ENCODE measurements around the gene LMTK3.

Gene LMTK3

DNA sequence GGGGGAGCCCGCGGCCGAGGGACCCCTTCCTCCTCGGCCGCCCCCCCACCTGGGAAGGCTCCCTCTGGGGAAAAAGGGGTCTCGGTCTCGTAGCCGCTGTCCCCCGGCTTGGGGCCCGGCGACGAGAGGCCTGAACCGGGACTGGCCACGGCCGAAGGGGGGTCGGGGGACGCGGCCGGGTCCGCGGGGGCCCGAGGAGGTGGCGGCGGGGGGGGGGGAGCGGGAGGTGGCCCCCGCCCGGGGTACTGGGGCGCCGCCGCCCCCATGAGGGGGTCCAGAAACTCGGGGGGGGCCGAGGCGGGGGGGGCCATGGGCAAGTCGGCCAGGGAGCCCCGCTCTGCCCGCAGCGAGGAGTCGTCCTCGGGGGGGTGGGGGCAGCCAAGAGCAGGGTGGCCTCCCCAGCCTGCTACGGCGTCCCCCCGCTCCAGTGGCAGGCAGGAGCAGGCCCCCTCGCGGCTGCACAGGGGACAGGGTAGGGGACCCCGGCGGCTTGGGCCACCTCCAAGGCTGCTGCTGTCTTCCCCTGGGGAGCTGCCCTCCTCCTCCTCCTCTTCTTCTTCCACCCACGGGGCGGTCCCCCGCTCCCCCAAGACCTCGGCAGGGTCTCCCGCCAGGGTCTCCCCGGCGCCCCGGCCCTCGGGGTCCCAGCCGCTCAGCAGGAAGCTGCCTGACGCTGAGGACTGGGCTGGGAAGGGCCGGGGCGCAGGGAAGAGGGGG is 12.9 kb downstream of the LMTK3 start:
- TF ChIP-seq ZBTB7A (IDR thresholded peaks at IDR 0.05; ENCODE audit: low read depth) (no peak), TAF1 (IDR thresholded peaks at IDR 0.05; ENCODE audit: low read depth) (no peak), RAD21 (IDR thresholded peaks at IDR 0.05; ENCODE audit: low read depth) (no peak), TEAD4 (IDR thresholded peaks at IDR 0.05) (no peak), EP300 (IDR thresholded peaks at IDR 0.05; ENCODE audit: borderline replicate concordance) (no peak), FOXM1 (IDR thresholded peaks at IDR 0.05; ENCODE audit: borderline replicate concordance, low read depth) (no peak), EGR1 (IDR thresholded peaks at IDR 0.05) (no peak), NFIC (IDR thresholded peaks at IDR 0.05) (no peak), YY1 (IDR thresholded peaks at IDR 0.05; ENCODE audit: low read depth) (no peak), TCF12 (IDR thresholded peaks at IDR 0.05; ENCODE audit: low read depth) (no peak), CREB1 (IDR thresholded peaks at IDR 0.05; ENCODE audit: low read depth) (no peak), CEBPB (IDR thresholded peaks at IDR 0.05) (no peak)
- TF ChIP-seq, protein P1, sequence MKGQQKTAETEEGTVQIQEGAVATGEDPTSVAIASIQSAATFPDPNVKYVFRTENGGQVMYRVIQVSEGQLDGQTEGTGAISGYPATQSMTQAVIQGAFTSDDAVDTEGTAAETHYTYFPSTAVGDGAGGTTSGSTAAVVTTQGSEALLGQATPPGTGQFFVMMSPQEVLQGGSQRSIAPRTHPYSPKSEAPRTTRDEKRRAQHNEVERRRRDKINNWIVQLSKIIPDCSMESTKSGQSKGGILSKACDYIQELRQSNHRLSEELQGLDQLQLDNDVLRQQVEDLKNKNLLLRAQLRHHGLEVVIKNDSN (IDR thresholded peaks at IDR 0.05): no peak
- TF ChIP-seq, protein P2, sequence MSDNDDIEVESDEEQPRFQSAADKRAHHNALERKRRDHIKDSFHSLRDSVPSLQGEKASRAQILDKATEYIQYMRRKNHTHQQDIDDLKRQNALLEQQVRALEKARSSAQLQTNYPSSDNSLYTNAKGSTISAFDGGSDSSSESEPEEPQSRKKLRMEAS (IDR thresholded peaks at IDR 0.05): no peak
- TF ChIP-seq, protein P3, sequence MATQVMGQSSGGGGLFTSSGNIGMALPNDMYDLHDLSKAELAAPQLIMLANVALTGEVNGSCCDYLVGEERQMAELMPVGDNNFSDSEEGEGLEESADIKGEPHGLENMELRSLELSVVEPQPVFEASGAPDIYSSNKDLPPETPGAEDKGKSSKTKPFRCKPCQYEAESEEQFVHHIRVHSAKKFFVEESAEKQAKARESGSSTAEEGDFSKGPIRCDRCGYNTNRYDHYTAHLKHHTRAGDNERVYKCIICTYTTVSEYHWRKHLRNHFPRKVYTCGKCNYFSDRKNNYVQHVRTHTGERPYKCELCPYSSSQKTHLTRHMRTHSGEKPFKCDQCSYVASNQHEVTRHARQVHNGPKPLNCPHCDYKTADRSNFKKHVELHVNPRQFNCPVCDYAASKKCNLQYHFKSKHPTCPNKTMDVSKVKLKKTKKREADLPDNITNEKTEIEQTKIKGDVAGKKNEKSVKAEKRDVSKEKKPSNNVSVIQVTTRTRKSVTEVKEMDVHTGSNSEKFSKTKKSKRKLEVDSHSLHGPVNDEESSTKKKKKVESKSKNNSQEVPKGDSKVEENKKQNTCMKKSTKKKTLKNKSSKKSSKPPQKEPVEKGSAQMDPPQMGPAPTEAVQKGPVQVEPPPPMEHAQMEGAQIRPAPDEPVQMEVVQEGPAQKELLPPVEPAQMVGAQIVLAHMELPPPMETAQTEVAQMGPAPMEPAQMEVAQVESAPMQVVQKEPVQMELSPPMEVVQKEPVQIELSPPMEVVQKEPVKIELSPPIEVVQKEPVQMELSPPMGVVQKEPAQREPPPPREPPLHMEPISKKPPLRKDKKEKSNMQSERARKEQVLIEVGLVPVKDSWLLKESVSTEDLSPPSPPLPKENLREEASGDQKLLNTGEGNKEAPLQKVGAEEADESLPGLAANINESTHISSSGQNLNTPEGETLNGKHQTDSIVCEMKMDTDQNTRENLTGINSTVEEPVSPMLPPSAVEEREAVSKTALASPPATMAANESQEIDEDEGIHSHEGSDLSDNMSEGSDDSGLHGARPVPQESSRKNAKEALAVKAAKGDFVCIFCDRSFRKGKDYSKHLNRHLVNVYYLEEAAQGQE (IDR thresholded peaks at IDR 0.05; ENCODE audit: low read depth): no peak

DNA sequence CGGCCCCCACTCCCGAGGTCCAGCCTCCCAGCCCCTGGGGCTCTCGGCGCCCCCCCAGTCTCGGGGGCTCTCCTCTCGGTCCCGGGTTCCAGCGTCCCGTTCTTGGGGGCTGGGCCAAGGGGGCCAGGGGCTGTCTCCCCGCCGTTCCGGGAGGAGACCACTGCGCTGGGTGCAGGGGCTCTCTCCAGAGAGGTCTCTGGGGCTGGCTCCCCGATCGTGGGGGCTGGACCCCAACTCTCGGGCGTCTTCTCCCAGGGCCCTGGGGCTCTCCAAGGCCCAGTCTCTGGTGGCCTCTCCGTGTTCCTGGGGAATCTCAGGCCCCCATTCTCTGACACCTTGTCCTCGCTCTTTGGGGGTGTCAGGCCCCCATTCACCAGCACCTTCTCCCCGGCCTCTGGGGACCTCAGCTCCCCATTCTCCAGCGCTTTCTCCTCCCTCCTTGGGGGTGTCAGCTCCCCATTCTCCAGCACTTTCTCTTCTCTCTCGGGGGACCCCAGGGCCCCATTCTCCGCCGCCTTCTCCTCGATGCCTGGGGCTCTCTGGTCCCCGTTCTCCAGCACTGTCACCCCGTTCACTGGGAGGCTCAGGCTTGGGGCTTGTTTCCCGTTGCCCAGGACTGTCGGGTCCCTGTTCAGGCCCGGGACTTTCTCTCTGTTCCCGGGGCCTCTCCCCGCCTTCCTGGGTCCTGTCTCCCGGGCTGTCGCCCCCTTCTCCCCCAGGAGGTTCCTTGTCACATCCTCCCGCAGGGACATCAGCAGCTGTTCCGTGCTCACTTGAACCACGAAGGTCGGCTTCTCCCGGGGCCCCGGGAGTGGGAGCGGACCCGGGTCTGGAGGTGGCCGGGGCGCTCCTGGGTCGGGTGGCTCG is 13.7 kb downstream of the LMTK3 start:
- TF ChIP-seq FOXM1 (IDR thresholded peaks at IDR 0.05; ENCODE audit: borderline replicate concordance, low read depth) (no peak), NFIC (IDR thresholded peaks at IDR 0.05) (no peak), RAD21 (IDR thresholded peaks at IDR 0.05; ENCODE audit: low read depth) (no peak), TAF1 (IDR thresholded peaks at IDR 0.05; ENCODE audit: low read depth) (no peak), CEBPB (IDR thresholded peaks at IDR 0.05) (no peak), ZBTB7A (IDR thresholded peaks at IDR 0.05; ENCODE audit: low read depth) (no peak), TCF12 (IDR thresholded peaks at IDR 0.05; ENCODE audit: low read depth) (no peak), EGR1 (IDR thresholded peaks at IDR 0.05) (no peak), EP300 (IDR thresholded peaks at IDR 0.05; ENCODE audit: borderline replicate concordance) (no peak), YY1 (IDR thresholded peaks at IDR 0.05; ENCODE audit: low read depth) (no peak), TEAD4 (IDR thresholded peaks at IDR 0.05) (no peak), CREB1 (IDR thresholded peaks at IDR 0.05; ENCODE audit: low read depth) (no peak)
- TF ChIP-seq, protein P1 (IDR thresholded peaks at IDR 0.05): no peak
- TF ChIP-seq, protein P2 (IDR thresholded peaks at IDR 0.05): no peak
- TF ChIP-seq, protein P3 (IDR thresholded peaks at IDR 0.05; ENCODE audit: low read depth): no peak

DNA sequence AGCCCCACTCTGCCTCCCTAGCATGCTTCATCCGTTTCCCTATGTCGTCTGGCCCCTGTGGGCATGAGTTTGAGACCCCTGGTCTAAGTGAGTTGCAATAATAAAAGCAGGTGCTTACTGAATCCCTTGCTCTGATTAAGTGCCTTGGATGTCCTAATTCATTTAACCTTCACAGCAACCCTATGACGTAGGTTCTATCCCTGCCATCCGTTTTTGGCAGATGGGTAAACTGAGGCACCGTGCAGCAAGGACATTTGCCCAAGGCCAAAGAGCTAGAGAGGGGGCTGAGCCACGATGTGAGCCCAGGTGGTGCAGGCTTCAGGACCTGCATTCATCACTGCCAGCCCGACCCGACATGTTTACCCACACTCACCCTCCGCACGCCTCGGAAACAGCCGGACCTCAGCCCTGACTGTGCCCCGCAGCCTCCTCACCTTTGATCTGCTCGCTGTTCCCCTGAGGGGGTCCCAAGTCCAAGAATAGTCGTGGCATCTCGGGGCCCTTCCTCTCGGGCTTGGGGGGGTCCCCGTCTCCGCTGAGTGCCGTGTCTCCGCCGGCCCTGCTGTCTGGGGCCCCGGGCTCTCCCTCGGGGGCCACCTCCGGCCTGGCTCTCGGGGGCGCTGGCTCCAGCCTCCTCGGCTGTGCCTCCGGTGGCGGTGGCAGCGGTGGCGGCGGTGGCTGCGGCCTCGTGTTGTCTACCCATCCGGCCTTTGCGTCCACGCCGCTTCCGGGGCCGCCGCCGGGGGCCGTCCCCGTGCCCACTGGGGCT is 14.5 kb downstream of the LMTK3 start:
- TF ChIP-seq TCF12 (IDR thresholded peaks at IDR 0.05; ENCODE audit: low read depth): no peak
- no peak for TF ChIP-seq CEBPB (IDR thresholded peaks at IDR 0.05)
- TF ChIP-seq NFIC (IDR thresholded peaks at IDR 0.05): no peak
- no peak for TF ChIP-seq YY1 (IDR thresholded peaks at IDR 0.05; ENCODE audit: low read depth)
- TF ChIP-seq RAD21 (IDR thresholded peaks at IDR 0.05; ENCODE audit: low read depth): no peak
- TF ChIP-seq, protein P1 (IDR thresholded peaks at IDR 0.05): no peak
- TF ChIP-seq, protein P3 (IDR thresholded peaks at IDR 0.05; ENCODE audit: low read depth): no peak
- TF ChIP-seq TEAD4 (IDR thresholded peaks at IDR 0.05): no peak
- TF ChIP-seq CREB1 (IDR thresholded peaks at IDR 0.05; ENCODE audit: low read depth): no peak
- no peak for TF ChIP-seq FOXM1 (IDR thresholded peaks at IDR 0.05; ENCODE audit: borderline replicate concordance, low read depth)
- no peak for TF ChIP-seq EP300 (IDR thresholded peaks at IDR 0.05; ENCODE audit: borderline replicate concordance)
- TF ChIP-seq EGR1 (IDR thresholded peaks at IDR 0.05): no peak
- no peak for TF ChIP-seq TAF1 (IDR thresholded peaks at IDR 0.05; ENCODE audit: low read depth)
- TF ChIP-seq, protein P2 (IDR thresholded peaks at IDR 0.05): no peak
- no peak for TF ChIP-seq ZBTB7A (IDR thresholded peaks at IDR 0.05; ENCODE audit: low read depth)
